Nucleus accumbens (tissue), 56 donors: ENCODE measurements around the gene FBXO40.

ENCODE experiments used
- DNase-seq, 56 donors: peaks; one replicate each; lab custom pipeline; 2025; lab: John Stamatoyannopoulos, UW

Gene FBXO40

GRCh38 chr3:121661376-121661775 is 68.2 kb downstream of the FBXO40 start:
- no peak for DNase-seq

GRCh38 chr3:121662742-121663141 is 69.6 kb downstream of the FBXO40 start:
- no peak for DNase-seq

DNA sequence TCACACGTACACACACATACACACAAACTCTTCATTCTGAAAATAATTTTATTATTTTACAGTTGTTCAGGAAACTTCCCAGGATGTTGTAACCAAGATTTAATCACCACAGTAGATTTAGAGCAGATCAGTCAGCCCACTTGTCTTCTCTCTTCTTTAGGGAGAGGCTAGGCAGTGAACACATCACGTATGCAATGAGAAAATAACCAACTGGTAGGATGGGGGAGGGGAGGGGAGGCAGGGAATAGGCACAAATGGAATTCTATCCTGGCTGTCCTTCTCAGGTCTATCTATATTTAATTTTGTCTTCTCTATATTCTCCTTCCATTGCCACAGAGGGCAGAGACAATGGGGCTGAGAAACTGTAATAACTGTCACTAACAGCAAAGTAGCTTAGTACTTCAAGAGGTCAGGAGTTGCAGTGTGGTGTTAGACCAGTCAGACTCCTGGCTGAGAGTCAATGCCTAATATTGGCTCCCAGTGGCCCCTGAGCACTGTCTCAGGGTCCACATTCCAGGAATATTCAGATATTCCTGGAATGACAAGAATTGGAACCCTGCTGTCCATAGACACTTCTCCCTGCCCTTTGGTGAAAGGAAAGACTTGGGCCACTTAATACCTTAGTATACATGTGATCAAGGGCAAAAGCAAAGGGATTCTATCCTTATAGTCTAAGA is 70.1 kb downstream of the FBXO40 start:
- DNase-seq = no peak

DNA sequence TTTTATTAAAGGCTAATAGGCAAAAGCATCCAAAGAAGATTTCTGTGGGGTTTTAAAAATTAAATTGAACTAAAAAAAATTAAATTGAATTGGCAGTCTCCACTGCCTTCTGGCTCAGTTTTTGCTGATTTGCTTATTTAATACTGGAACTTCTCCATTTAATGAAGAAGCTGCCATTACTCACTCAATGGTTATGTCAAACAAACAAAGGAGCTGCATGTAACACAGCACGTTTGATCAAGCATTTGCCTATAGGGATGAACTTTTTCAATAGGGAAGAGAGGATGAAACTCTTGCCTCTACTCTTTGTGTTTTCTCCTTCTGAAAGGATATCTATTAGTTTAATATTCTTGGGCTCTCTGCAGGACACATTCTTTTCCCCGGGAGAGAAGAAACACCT is 72.3 kb downstream of the FBXO40 start:
- no peak for DNase-seq

DNA sequence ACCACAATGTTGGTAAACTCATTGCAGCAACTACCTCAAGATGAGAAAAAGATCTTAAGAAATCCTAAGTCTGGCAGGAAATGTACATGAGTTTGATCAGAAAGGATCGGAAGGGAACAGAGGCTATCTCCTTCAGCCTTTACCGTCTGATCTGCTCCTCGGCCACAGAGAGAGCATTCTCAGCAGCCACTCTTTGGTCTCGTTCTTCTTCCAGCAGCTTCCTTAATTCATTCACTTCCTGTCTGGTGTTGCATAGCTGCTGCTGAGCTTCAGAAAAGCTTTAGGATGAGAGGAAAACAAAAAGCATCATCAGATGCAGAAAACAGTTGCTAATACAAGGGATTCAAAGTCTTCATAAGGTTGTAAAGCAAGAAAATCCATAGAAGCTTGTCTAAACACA is 74.2 kb downstream of the FBXO40 start:
- DNase-seq = no peak

DNA sequence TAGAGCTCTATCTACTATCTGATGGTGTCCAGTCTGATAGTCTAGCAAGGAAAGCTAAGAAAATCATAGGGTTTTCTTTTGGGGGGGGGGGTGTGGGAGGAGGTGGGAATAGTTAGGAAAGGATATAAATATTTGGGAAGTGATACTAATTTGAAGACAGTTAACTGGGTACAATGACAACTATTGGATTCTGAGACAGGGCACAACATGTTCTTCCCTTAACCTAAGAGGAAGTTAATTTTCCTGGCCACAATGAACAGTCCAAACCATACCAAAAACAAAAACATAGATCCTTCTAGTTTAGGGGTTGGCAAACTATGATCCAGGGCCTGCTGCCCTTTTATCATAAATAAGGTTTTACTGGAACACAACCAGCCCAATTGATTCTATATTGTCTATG is 77.5 kb downstream of the FBXO40 start:
- no peak for DNase-seq

- DNase-seq = no peak
These were observed 84.0 kb downstream of the FBXO40 start for GRCh38 chr3:121677141-121677540.
